GM18519 (cell line): ENCODE measurements around the gene BBS7.

Experiments used
- ATAC-seq: cut with Tn5 transposase; IDR thresholded peaks from one replicate; pipeline ENCODE4 v1.9.1; 2021; ENCODE audit warnings: mild to moderate bottlenecking, moderate library complexity; ENCODE audit not compliant: unreplicated experiment, low FRiP score

The BBS7 gene, protein sequence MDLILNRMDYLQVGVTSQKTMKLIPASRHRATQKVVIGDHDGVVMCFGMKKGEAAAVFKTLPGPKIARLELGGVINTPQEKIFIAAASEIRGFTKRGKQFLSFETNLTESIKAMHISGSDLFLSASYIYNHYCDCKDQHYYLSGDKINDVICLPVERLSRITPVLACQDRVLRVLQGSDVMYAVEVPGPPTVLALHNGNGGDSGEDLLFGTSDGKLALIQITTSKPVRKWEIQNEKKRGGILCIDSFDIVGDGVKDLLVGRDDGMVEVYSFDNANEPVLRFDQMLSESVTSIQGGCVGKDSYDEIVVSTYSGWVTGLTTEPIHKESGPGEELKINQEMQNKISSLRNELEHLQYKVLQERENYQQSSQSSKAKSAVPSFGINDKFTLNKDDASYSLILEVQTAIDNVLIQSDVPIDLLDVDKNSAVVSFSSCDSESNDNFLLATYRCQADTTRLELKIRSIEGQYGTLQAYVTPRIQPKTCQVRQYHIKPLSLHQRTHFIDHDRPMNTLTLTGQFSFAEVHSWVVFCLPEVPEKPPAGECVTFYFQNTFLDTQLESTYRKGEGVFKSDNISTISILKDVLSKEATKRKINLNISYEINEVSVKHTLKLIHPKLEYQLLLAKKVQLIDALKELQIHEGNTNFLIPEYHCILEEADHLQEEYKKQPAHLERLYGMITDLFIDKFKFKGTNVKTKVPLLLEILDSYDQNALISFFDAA

DNA sequence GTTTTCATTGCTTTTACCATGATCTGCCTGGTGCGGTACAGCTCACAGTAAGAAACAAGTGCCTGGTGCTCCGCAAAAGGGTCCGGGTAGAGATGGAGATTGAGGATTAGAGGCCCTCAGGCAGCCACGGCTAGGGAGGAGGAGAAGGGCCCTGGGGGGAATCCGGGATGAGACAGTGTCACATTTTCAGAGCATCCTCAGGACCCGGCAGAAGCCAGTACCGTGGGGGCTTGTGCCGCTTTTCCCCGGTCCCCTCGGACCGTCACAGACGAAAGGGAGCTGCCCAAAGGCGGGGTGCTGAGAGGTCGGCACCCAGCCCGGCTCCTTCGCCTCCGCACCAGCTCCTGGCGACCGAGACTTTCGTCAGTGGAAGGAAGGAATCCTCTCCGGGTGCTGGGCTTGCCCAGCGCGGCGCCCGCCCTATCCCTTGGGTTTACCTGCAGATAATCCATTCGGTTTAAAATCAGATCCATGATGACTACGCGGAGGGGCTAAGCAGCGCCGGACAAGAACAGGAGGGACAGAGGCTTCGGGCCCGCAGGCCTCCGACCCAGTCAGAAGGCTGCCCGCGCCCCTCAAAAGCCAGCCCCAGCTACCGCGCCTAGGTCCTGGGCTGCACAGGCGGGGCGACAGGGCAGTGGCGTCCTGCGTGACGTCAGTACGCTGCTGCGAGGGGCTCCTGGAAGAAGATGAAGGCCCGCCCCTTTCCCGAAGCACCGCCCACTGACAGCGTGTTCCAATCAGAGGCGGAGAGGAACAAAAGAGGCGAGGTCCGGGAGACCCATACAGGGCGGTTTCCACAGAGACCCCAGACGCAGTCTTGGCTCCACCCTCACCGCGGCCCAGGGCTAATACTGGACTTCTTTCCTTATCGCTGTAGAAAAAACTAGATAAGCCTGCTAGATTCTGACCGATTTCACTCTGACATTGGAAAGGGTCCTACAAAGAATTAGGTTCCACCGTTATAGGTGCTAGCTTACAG, at the start of gene BBS7:
Gene BBS7 (minus strand): TSS at position 634 of the 982 bp plus-strand sequence. CDS start 161 bp downstream, at position 473.
- ATAC-seq, result peak; percentile 97

DNA sequence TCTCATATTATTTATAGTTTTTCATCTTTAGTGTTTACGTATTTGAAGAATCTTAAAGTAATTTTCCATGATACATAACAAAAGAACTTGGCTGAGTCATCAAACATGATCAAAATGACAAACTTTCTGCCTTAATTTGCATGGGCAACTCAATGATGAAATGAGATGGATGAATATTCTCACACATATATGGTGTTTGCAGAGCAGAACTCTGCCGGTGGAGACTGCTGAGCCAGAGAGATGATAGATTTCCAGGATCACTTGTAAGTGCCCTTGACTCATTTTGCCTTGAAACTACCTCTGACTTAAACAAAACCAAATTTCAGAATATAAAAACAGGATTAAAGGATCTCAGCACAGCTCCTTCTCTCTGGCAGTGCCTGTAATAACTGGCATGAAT, 43.4 kb upstream of the BBS7 start:
- no peak for ATAC-seq

GRCh38 chr4:121908346-121908745, 38.1 kb upstream of the BBS7 start:
- no peak for ATAC-seq

GRCh38 chr4:121900132-121900983, 30.1 kb upstream of the BBS7 start:
- ATAC-seq, result peak; percentile 90

- no peak for ATAC-seq
These were observed 27.9 kb upstream of the BBS7 start for GRCh38 chr4:121898150-121898549.

DNA sequence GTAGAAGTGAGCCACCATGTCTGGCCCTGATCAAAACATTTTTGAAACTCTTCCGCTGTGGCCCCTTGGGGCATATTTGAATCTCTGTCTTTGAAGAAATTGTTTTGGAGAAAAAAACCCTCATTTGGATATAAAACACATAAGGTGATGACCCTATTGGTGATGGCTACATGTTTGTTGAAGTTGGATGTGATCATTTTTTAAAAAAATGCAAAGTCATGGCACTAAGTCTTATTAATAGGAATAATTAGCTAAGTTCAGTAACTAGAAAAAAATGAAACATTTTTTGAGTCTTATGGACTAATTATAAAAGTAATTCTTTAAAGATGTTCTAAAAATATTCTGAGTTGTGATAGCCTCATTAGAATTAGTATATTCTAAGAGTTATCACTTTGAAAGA, 17.9 kb upstream of the BBS7 start:
- no peak for ATAC-seq

DNA sequence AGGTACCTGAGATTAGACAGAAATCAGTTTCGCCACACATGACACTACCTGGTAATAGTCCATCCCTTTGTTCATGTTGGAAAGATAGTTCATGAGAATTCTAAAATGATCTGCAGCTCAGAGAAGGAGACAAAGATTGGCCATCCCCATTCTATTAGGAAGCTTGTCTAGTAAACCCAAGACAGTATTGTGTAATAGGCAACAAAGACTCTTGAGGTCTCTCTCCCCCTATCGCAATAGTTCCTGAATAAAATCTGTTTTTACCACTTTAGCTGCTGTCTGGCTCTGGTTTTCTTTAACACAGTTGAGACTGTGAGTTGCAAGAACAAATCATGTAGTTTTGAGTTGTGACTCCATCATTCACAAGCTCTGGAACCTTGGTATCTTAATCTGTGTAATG, 14.8 kb upstream of the BBS7 start:
- ATAC-seq, result no peak

DNA sequence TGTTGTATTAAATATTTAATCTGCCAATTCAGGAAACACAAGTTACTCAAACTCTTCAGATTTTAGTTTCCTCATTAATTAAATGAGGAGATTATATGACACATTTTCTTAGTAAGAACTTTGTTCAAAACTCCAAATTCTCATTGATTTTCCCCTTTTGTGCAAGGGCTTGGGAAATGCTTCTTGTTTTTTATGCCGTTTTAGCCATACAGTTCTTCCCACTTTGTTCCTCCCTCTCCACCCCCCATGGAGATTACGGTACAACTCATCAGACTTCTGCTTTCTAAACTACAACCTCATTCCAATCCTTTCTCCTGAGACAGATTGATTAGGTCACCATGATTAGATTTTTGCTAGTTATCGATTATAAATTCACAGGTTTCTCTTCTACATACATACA, 10.9 kb upstream of the BBS7 start:
- ATAC-seq, result no peak

DNA sequence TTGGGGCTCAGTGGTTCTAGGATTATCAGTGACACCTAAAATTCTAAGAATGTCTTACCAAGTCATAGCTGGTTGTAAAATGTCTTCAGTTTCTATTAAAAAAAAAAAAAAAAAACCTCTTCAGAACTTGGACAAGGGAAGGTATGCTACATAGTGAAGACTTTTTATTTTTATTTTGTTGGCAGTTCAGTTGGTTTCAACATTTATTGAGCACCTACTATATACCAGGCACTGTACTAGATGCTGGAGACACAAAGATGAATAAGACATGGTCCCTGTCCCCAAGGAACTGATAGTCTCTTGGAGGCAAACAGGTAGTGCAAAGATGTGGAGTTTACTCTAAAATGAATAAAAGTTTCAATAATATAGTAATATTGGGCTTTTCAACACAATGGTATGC, 8.9 kb upstream of the BBS7 start:
- no peak for ATAC-seq

DNA sequence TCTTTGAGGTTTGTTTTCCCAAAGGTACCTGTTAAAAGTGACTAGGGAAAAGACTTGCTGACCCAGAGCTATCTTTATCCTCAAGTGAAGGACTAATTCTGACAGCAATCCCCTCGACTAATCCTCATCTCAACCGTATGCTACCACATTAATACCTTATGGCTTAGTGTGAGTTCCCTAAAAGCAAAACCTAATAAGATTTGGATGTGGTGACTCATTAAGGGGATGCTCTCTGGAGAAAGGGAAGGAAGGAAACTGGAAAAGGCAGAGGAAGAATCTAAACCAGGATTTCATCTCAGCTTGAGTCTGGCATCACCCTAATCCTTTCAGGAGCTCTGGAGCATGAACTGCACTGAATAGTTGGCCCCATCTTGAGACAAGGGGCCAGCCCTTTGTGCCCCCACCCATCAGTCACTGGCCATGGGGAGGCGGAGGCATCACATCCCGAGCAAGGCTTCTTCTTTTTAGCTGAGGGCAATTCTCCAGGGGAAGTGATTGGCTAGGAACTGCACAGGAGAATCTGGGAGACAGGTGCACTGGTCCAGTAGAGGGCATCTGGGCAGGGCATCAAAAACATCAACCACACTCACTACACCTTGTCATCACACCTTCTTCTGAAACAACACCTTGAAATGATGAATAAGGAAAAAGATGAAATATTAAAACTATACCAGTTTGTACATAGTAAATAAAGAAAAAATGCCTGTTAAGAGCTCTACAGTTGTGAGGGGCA, 6.9 kb upstream of the BBS7 start:
- ATAC-seq, result no peak

- no peak for ATAC-seq
These were observed 5.8 kb upstream of the BBS7 start for GRCh38 chr4:121876070-121876469.

DNA sequence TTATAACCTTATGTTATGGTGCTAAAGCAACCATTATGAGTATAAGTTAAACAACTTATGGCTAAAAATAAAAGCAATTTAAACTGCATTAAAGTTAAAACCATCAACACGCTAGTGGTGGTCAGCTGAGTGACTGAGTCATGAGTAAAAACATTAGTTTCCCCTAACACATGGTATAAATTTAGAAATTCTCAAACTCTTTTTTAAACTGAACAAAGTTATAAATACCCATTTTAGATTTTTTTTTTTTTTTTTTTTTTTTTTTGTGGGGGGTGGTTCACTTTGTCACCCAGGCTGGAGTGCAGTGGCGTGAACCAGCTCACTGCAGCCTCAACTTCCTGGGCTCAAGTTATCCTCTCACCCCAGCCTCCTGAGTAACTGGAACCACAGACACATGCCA, 5.4 kb upstream of the BBS7 start:
- ATAC-seq, result no peak

- no peak for ATAC-seq
These were observed 3.3 kb upstream of the BBS7 start for GRCh38 chr4:121873604-121874003.

DNA sequence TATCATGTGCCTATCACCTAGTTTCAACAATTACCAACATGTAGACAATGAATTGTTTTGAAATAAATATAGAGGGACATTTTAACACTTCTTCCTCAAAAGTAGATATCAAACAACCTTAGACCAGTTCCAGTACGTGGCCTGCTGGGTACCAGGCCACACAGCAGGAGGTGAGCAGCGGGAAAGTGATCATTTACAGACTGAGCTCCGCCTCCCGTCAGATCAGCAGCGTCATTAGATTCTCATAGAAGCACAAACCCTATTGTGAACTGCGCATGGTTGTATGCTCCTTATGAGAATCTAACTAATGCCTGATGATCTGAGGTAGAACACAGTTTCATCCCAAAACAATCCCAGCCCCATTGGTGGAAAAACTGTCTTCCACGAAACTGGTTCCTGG, 6.5 kb downstream of the BBS7 start:
- ATAC-seq, result no peak

- no peak for ATAC-seq
These were observed 8.8 kb downstream of the BBS7 start for GRCh38 chr4:121861426-121861825.

GRCh38 chr4:121860121-121860520, 10.2 kb downstream of the BBS7 start:
- ATAC-seq, result no peak

GRCh38 chr4:121851354-121851753, 18.9 kb downstream of the BBS7 start:
- no peak for ATAC-seq

GRCh38 chr4:121846662-121847061, 23.6 kb downstream of the BBS7 start:
- ATAC-seq, result no peak

GRCh38 chr4:121842862-121843261, 27.4 kb downstream of the BBS7 start:
- no peak for ATAC-seq
